A673 (cell line): ENCODE results near the gene MILR1. TPM values are rescaled to one million over a fixed set of nuclear protein-coding genes. Genes with fewer than 3 reads are reported as not detected.

Experiments used
- BruUV-seq: library from RNA; stranded (reverse); fragments of 400-500 nt; replicated peaks from 2 replicates; lab custom pipeline; 2021; lab: Mats Ljungman, UMichigan
- CTCF ChIA-PET: fragments of 300-600 bp; sonication (Branson Sonifier 250); formaldehyde crosslinking; loops from one replicate; lab custom pipeline; 2022; ENCODE audit warnings: antibody characterized with exemption; lab: Charles Lee
- POLR2A ChIA-PET: fragments of 300-600 bp; sonication (Branson Sonifier 250); formaldehyde crosslinking; loops from one replicate; lab custom pipeline; 2022; ENCODE audit warnings: antibody characterized with exemption; ENCODE audit not compliant: low non-redundant PET; lab: Charles Lee
- DNase-seq: peaks from one replicate; pipeline ENCODE4 v3.0.0-alpha.2; 2015; ENCODE audit warnings: low spot score
- H3K27ac ChIP-seq: fragments of 200-600 bp; sonication (generic); 2 replicates; pipeline ENCODE4 v1.5.1; 2016; ENCODE audit warnings: mixed run types, low read depth, mild to moderate bottlenecking, mixed read lengths, antibody characterized with exemption, low read length; ENCODE audit not compliant: poor library complexity, severe bottlenecking
- H3K27me3 ChIP-seq: fragments of 200-600 bp; sonication (generic); replicated peaks from 2 replicates; pipeline ENCODE4 v1.6.1; 2017; ENCODE audit warnings: mixed run types, low read depth, mild to moderate bottlenecking, mixed read lengths, antibody characterized with exemption, low read length; ENCODE audit not compliant: insufficient read depth, poor library complexity
- H3K36me3 ChIP-seq: fragments of 200-600 bp; sonication (generic); 2 replicates; pipeline ENCODE4 v1.6.1; 2016; ENCODE audit warnings: mixed run types, mild to moderate bottlenecking, mixed read lengths, antibody characterized with exemption, low read length; ENCODE audit not compliant: insufficient read depth, poor library complexity, severe bottlenecking
- H3K4me1 ChIP-seq: fragments of 200-600 bp; sonication (generic); 2 replicates; pipeline ENCODE4 v1.6.1; 2017; ENCODE audit warnings: mixed run types, mild to moderate bottlenecking, mixed read lengths, antibody characterized with exemption, low read length; ENCODE audit not compliant: insufficient read depth, poor library complexity, severe bottlenecking
- H3K4me3 ChIP-seq: fragments of 200-600 bp; sonication (generic); 2 replicates; pipeline ENCODE4 v1.5.1; 2016; ENCODE audit warnings: low read depth, mixed run types, mild to moderate bottlenecking, mixed read lengths, low read length; ENCODE audit not compliant: poor library complexity, severe bottlenecking
- H3K9me3 ChIP-seq: fragments of 200-600 bp; sonication (generic); 2 replicates; pipeline ENCODE4 v1.6.1; 2016; ENCODE audit warnings: mixed run types, low read depth, mild to moderate bottlenecking, mixed read lengths, antibody characterized with exemption, low read length; ENCODE audit not compliant: poor library complexity, severe bottlenecking
- EZH2 ChIP-seq: fragments of 200-600 bp; sonication (generic); IDR thresholded peaks from 2 replicates; pipeline ENCODE4 v1.6.1; 2017; ENCODE audit warnings: borderline replicate concordance, low read depth, mild to moderate bottlenecking, mixed read lengths, antibody characterized with exemption, low read length; ENCODE audit not compliant: poor library complexity, severe bottlenecking
- intact Hi-C: fragments of 100-400 bp; cut with micrococcal nuclease; formaldehyde crosslinking; loops from one replicate; pipeline ENCODE4 v1.10.0; 2022; ENCODE audit not compliant: unreplicated experiment
- total RNA-seq: library from RNA; stranded (reverse); gene quantifications from 2 replicates; pipeline ENCODE4 v1.2.3, GENCODE V29; 2021
- TF ChIP-seq, protein P1 (sequence below): fragments of 300-800, 200-600 bp; sonication (generic); conservative IDR thresholded peaks from 2 replicates; pipeline ENCODE4 v1.5.1; 2017; ENCODE audit warnings: low read depth, mild to moderate bottlenecking, antibody characterized with exemption, low read length, moderate library complexity, mixed read lengths

The MILR1 gene
- total RNA-seq, 1 experiment from 2014 or later = not detected

DNA sequence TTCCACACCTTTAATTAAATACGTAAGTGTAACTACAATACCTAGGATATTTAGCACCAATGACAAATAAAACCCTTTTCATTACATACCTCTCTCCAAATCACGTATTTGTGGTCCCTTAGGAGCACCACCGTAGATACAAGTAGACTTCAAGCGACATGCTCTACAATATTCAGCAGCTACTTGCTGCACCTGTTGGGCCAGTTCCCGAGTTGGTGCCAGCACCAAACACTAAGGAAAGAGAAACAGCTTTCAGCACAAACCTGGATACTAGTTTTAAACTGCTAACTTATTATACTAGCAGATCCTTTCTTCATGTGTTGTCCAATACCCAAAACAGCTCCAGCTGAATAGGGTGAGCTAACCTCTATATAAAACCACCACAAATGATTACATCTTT is 54.4 kb downstream of the MILR1 start:
- ChIA-PET CTCF (no interaction called here), POLR2A (no interaction called here)
- peaks cover 7% of the 10 kb centered on the region for H3K4me1 ChIP-seq
- intact Hi-C loops = no loop called here
- H3K27ac ChIP-seq = no peak overlapping the region
- H3K36me3 ChIP-seq = peaks cover 68% of the 10 kb centered on the region
- no peaks in the 10 kb centered on the region for H3K9me3 ChIP-seq
- no peaks in the 10 kb centered on the region for H3K27me3 ChIP-seq
- H3K4me3 ChIP-seq = peak overlapping the region; percentile 90
- DNase-seq = no peak
- BruUV-seq = no TSS peak
- TF ChIP-seq EZH2 = no peak
- TF ChIP-seq, protein P1, sequence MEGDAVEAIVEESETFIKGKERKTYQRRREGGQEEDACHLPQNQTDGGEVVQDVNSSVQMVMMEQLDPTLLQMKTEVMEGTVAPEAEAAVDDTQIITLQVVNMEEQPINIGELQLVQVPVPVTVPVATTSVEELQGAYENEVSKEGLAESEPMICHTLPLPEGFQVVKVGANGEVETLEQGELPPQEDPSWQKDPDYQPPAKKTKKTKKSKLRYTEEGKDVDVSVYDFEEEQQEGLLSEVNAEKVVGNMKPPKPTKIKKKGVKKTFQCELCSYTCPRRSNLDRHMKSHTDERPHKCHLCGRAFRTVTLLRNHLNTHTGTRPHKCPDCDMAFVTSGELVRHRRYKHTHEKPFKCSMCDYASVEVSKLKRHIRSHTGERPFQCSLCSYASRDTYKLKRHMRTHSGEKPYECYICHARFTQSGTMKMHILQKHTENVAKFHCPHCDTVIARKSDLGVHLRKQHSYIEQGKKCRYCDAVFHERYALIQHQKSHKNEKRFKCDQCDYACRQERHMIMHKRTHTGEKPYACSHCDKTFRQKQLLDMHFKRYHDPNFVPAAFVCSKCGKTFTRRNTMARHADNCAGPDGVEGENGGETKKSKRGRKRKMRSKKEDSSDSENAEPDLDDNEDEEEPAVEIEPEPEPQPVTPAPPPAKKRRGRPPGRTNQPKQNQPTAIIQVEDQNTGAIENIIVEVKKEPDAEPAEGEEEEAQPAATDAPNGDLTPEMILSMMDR = no peak

DNA sequence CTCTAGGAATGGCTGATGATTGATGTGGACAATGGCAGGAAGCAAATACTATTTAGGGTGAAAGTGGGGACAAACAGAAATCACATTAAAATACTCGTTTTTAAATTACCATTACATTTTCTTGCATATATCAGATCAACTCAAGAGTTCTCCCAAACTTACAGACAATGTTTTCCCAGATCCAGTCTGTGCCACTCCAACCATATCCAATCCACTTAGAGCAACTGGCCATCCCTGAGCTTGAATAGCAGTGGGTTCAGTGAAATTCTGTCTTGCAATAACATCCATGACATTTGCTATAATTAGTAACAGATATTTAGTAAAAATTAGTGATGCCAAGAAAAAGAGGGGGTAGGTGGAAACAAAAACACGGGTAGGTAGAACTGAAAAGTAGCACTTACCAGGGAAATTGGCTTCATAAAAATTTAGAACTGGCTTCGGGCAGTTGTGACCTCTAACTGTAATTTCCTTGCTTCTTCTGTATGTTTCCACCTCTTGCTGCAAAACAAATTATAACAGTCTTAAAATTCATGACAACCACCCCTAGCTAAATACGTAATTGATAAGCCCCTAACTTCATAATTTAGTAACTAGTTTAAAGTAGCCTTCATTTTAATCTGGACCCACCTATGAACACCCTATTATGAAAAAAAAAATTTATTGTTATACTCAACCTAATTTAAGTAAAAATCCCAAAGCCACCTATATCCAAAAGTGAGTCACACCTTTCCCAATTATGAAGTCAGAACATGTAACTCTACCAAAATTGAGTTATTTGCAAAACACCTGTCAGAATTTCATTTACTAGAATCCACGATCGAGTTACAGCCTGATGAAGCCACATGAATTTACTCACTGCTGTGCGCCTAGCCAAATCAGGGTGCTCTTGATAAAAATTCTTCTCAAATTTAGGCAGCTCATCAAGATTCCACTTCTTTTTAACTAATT is 55.2 kb downstream of the MILR1 start:
- CTCF ChIA-PET = no interaction called here
- TSS peak; percentile 17 for BruUV-seq

DNA sequence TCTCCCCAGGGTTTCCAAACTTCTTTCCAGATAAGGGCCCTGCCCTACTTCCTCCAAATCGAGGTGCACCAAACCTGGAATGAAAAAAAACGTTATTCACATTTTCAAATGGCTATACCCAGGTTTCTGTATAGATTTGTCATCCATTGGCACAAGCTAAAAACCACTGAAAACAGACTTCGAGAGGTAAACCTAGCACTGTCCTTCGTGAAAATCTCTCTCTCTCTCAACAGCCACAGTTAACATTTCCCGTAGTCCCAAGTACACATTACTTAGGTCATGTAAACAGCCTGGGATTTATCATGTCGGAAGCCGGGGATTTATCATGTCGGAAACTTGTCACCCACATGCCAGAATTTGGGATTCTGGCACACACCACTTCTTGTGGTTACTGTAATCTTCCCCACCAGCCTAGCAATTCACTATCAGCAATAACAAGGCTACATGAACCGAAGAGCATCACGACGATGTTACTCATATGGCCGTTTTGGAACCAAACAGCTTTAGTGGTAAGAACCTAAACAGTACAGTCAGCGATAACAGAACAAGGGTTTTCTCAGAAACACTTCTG is 55.9 kb downstream of the MILR1 start:
- TF ChIP-seq, protein P1 = no peak
- TF ChIP-seq EZH2 = no peak
- peaks cover 64% of the 10 kb centered on the region for H3K36me3 ChIP-seq
- peaks cover 10% of the 10 kb centered on the region for H3K4me1 ChIP-seq
- BruUV-seq = no TSS peak
- H3K4me3 ChIP-seq = peak overlapping the region; percentile 90
- H3K27ac ChIP-seq = peak overlapping the region; percentile 99
- intact Hi-C loops = loop anchor here (1.0 to 5.0 kb wide), 3 partner anchors 8 to 477 kb away; partner anchors contain the start of gene POLG2
- no peaks in the 10 kb centered on the region for H3K27me3 ChIP-seq
- CTCF ChIA-PET = no interaction called here
- H3K9me3 ChIP-seq = no peaks in the 10 kb centered on the region
- peak; percentile 40 for DNase-seq
- POLR2A ChIA-PET = interaction anchor here (0.5 to 1.2 kb wide), 5 partner anchors 8 to 1835 kb away, joined by 3 to 8 read pairs (median 5); partner anchors contain the start of gene POLG2

More for the DNA sequence above, 55.2 kb downstream of the MILR1 start:
- no peak for DNase-seq
- intact Hi-C loops = no loop called here
- POLR2A ChIA-PET = interaction anchor here (0.5 to 0.7 kb wide), 2 partner anchors 55 to 96 kb away, joined by 4 to 5 read pairs; no protein-coding TSS in a partner anchor
- Histone ChIP-seq H3K4me1 (peaks cover 10% of the 10 kb centered on the region), H3K27me3 (no peaks in the 10 kb centered on the region), H3K4me3 (peak overlapping the region; percentile 90), H3K27ac (no peak overlapping the region), H3K36me3 (peaks cover 64% of the 10 kb centered on the region), H3K9me3 (no peaks in the 10 kb centered on the region)
- no peak for TF ChIP-seq EZH2
- TF ChIP-seq, protein P1 = no peak
